Ascending aorta (tissue), 2 donors: Measurements from ENCODE around the gene ESF1. TPM values are rescaled to one million over a fixed set of nuclear protein-coding genes. Genes with fewer than 3 reads are reported as not detected.

Source experiments
- DNase-seq, 2 donors: peaks; one replicate each; pipeline ENCODE4 v3.0.0-alpha.2; 2019; ENCODE audit warnings: low spot score in 2 of 2
- H3K27ac ChIP-seq, 2 donors: fragments of 200-600 bp; sonication (generic); one replicate each; pipeline ENCODE4 v1.5.1; 2016 to 2017; ENCODE audit warnings: mild to moderate bottlenecking in 1 of 2
- H3K27me3 ChIP-seq: fragments of 200-600 bp; sonication (generic); one replicate; pipeline ENCODE4 v1.5.1; 2017
- H3K36me3 ChIP-seq, 2 donors: fragments of 200-600 bp; sonication (generic); one replicate each; pipeline ENCODE4 v1.5.1; 2016
- H3K4me1 ChIP-seq, 2 donors: fragments of 200-600 bp; sonication (generic); one replicate each; pipeline ENCODE4 v1.5.1; 2016 to 2017; ENCODE audit warnings: mild to moderate bottlenecking in 1 of 2
- H3K4me3 ChIP-seq, 2 donors: fragments of 200-600 bp; sonication (generic); one replicate each; pipeline ENCODE4 v1.5.1; 2016 to 2017; ENCODE audit warnings: mild to moderate bottlenecking in 1 of 2
- H3K9me3 ChIP-seq, 2 donors: fragments of 200-600 bp; sonication (generic); one replicate each; pipeline ENCODE4 v1.5.1; 2016
- CTCF ChIP-seq, 3 experiments: fragments of 200-600 bp in 2 of 3; fragments of 450-650 bp in 1 of 3; sonication (generic) in 2 of 3; IDR thresholded peaks; one replicate each; pipeline ENCODE4 v1.5.1; 2016 to 2019; ENCODE audit warnings: antibody characterized with exemption in 3 of 3, mild to moderate bottlenecking in 1 of 3, moderate library complexity in 1 of 3
- intact Hi-C: fragments of 100-400 bp; cut with DNase I; formaldehyde crosslinking; loops from one replicate; pipeline ENCODE4 v1.15.1; 2023
- total RNA-seq: library from RNA; depleted of rRNA; stranded (reverse); fragments of >200 nt; gene quantifications from one replicate; pipeline ENCODE4 v1.1.0, GENCODE V29; 2016

The ESF1 gene
- total RNA-seq, 1 donor from 2014 or later = 5.7 TPM

GRCh38 chr20:13799040-13799439, 14.3 kb upstream of the ESF1 start:
- DNase-seq = no peak
- no peak overlapping the region for H3K27ac ChIP-seq
- no peaks in the 10 kb centered on the region for H3K27me3 ChIP-seq
- intact Hi-C loops = no loop called here
- no peaks in the 10 kb centered on the region for H3K9me3 ChIP-seq
- H3K4me3 ChIP-seq = no peak overlapping the region
- peaks cover 0 to 3% of the 10 kb centered on the region in 2 donors for H3K4me1 ChIP-seq
- peaks cover 68 to 78% of the 10 kb centered on the region in 2 donors for H3K36me3 ChIP-seq
- TF ChIP-seq CTCF (IDR thresholded peaks at IDR 0.05) = no peak

GRCh38 chr20:13794667-13795066, 9.9 kb upstream of the ESF1 start:
- Histone ChIP-seq H3K9me3 (no peaks in the 10 kb centered on the region), H3K4me1 (no peaks in the 10 kb centered on the region), H3K36me3 (peaks cover 71 to 87% of the 10 kb centered on the region in 2 donors), H3K27ac (no peak overlapping the region), H3K27me3 (no peaks in the 10 kb centered on the region), H3K4me3 (no peak overlapping the region)
- DNase-seq = no peak
- intact Hi-C loops = no loop called here
- no peak for TF ChIP-seq CTCF (IDR thresholded peaks at IDR 0.05)

DNA sequence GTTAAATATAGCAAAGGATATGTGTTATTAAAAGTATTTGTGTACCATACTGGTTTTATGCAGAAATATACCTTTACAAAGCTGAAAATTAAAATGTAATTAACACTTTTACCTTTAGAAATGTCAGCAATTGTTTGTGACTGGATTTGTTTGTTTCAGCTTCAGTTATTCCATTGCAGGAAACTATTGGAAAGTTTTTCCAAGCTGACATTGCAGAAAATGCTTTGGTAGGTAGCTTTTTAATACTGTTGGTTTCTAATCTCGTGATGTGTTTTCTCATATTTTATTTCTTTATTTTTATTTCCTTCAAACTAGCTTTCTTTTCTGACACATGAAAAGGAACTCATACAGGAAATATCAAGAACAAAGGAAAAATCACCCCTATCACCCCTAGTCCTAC, 8.3 kb upstream of the ESF1 start:
- Histone ChIP-seq H3K4me3 (no peak overlapping the region), H3K36me3 (peaks cover 67 to 77% of the 10 kb centered on the region in 2 donors), H3K9me3 (no peaks in the 10 kb centered on the region), H3K27ac (no peak overlapping the region), H3K27me3 (no peaks in the 10 kb centered on the region), H3K4me1 (no peaks in the 10 kb centered on the region)
- no peak for DNase-seq
- intact Hi-C loops = no loop called here
- no peak for TF ChIP-seq CTCF (IDR thresholded peaks at IDR 0.05)

DNA sequence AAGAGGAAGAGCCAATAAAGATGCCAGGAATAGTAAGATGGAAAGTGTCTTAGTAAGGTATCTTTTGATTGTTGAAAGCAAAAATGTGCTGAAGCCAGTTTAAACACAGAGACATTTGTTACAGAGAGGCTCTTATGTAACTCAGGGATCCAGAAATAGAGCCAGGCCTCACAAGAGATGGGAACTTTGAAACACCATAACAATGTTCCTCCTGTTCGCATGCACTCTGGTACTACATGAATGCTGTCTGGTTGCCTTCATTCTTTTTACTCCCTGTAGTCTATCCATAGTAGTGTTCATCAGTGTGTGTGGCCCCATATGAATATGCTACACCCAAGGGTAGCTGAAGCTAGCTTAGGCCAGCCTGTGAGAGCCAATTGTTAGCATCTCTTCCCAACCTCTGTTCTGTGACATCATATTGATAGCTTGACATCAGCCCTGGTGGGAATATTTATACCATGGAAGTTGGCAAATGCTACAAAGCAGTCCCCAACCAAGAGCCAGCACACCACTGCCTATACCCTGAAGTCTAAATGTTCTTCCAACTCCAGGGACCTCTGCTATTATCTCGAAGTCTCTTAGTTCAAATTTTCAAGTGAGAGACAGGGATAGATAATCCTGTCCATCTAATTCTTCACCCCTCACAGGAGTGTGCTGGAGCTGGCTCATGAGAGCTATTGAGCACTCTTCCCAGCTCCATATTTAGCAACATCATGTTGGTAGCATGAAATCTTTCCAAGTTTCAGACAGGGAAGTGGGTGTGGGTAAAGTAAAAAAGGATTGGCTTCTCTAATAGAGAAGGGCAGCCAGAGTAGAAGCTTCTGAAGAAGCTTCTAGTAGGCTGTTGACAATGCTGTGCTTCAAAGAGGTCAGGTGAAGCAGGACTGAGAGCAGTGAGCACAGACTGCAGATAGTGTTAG, 7.1 kb upstream of the ESF1 start:
- no peak overlapping the region for H3K4me3 ChIP-seq
- peaks cover 0 to under 1% of the 10 kb centered on the region in 2 donors for H3K4me1 ChIP-seq
- H3K36me3 ChIP-seq = peaks cover 59 to 68% of the 10 kb centered on the region in 2 donors
- DNase-seq = no peak
- no peaks in the 10 kb centered on the region for H3K27me3 ChIP-seq
- no peaks in the 10 kb centered on the region for H3K9me3 ChIP-seq
- H3K27ac ChIP-seq = no peak overlapping the region
- TF ChIP-seq CTCF (IDR thresholded peaks at IDR 0.05) = no peak
- intact Hi-C loops = no loop called here

DNA sequence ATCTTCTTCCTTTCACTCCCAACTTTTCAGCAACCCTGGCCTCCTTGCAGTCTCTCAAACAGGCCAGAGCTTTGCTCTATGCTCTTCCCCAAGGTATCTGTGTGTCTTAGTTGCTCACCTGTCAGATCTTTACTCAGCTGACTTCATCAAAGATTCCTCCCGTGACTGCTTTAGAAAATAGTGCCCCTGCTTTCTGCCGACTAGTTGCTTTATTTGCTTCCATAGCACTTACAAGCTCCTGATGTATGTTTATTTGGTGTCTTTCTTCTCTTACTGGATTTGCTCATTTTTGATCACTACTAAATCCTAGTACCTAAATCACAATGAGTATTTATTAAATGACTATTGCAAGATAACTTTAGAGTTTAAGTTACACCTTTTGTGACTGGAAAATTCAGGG, 6.0 kb upstream of the ESF1 start:
- Histone ChIP-seq H3K4me1 (peaks cover 0 to 11% of the 10 kb centered on the region in 2 donors), H3K36me3 (peaks cover 49 to 57% of the 10 kb centered on the region in 2 donors), H3K9me3 (no peaks in the 10 kb centered on the region), H3K27ac (no peak overlapping the region), H3K4me3 (no peak overlapping the region), H3K27me3 (no peaks in the 10 kb centered on the region)
- no peak for TF ChIP-seq CTCF (IDR thresholded peaks at IDR 0.05)
- intact Hi-C loops = no loop called here
- DNase-seq = no peak
